T-helper 2 cell treated with Interferon-gamma antibody and Interleukin-4, amounts not matched to agents 5 μg/mL and 100 μg/mL, for 36 hours (primary cell): ENCODE results near the gene CHD1L.
"Not testable (repeated sequence)": the region's sequence is repeated elsewhere in the genome, so short reads cannot be mapped to it uniquely, and the experiment has no call there.

ENCODE experiments used
- DNase-seq: peaks from one replicate; pipeline ENCODE4 v3.0.0; 2021; ENCODE audit warnings: low spot score
- H3K27ac Mint-ChIP-seq: one replicate; pipeline ENCODE4 v1.8.0; 2021; ENCODE audit warnings: mild to moderate bottlenecking, mixed read lengths
- H3K27me3 Mint-ChIP-seq: one replicate; pipeline ENCODE4 v1.8.0; 2021; ENCODE audit warnings: low read depth, mixed read lengths
- H3K36me3 Mint-ChIP-seq: one replicate; pipeline ENCODE4 v1.8.0; 2021; ENCODE audit warnings: low read depth, mixed read lengths
- H3K4me1 Mint-ChIP-seq: one replicate; pipeline ENCODE4 v1.8.0; 2021; ENCODE audit warnings: low read depth, mixed read lengths
- H3K4me3 Mint-ChIP-seq: one replicate; pipeline ENCODE4 v1.8.0; 2022; ENCODE audit warnings: mild to moderate bottlenecking, moderate library complexity, mixed read lengths
- H3K9me3 Mint-ChIP-seq: one replicate; pipeline ENCODE4 v1.8.0; 2021; ENCODE audit warnings: mixed read lengths

The CHD1L gene

DNA sequence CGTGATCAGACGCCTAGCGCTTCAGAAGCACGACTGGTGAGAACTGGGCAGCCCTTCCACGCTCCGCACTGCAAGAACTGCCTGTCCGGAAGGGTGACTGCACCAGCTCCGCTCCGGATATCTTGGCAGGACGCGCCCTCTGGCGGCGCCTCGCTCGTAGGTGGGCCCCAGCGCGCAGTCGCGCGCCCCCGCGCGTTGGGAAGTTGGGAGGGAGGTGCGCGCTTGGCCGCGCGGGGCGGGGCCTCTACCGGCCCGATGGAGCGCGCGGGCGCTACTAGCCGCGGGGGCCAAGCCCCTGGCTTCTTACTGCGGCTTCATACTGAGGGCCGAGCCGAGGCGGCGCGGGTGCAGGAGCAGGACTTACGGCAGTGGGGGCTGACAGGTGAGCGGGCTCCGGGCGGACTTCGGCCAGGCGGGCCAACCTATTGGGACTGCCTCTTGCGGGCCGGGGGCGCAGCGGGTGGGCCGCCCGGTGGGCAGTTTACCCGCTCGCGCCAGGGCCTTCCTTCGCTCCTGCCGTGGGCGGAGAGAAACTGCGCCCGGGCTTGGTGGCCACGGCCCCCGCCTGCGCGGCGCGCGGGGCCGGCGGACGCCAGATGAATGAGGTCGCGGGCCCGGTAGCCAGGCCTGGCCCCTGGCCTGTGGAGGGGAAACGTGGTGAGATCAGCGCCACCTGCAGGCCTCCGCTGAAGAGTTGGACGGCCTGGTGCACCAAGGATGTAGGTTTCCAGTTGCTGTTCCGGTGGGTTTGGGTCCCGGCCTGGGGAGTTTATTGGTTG lies at the start of gene CHD1L:
TSS of gene CHD1L (plus strand) at position 236 of the 779 bp plus-strand sequence. CDS start at position 256, 20 bp downstream.
- Mint-ChIP-seq H3K27me3 (peaks cover 4% of the 10 kb centered on the region), H3K4me3 (peak within 1 kb of the TSS; percentile 90), H3K36me3 (peaks cover 14% of the 10 kb centered on the region), H3K9me3 (no peaks in the 10 kb centered on the region), H3K27ac (peak within 1 kb of the TSS; percentile 84), H3K4me1 (peaks cover 35% of the 10 kb centered on the region)
- peak; percentile 95 for DNase-seq

DNA sequence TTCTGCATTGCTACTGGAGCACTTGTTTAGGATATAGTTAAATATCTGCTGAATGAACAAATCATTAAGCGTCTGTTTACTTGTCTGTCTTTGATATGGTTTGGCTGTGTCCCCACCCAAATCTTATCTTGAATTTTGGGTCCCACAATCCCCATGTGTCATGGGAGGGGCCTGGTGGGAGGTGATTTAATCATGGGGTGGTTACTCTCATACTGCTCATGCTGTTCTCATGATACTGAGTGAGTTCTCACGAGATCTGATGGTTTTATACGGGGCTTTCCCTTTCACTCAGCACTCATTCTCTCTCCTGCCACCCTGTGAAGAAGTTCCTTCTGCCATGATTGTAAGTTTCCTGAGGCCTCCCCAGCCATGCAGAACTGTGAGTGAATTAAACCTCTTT lies 45.2 kb upstream of the CHD1L start:
- not testable (repeated sequence) for H3K4me3 Mint-ChIP-seq, H3K36me3 Mint-ChIP-seq, H3K4me1 Mint-ChIP-seq, H3K9me3 Mint-ChIP-seq, H3K27me3 Mint-ChIP-seq, DNase-seq, H3K27ac Mint-ChIP-seq

DNA sequence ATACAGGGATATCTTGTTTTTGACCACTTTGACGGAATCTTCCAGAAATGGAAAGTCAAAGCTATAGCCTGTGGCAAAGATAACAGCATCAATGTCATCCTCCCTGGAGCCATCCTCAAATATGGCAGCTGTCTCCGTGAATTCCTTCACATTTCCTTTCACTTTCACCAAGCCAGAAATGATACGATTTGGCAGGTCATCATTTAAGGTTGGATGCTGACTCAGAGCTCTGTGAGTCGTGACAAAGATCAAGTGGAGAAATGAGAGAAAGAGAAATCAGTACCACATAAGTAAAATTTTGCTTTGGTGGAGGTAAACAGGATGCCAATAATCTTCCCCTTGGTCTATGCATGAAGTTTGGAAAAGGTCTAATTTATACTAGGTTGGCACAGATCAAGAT lies 41.2 kb upstream of the CHD1L start:
- Mint-ChIP-seq H3K4me3 (no peak overlapping the region), H3K9me3 (no peaks in the 10 kb centered on the region), H3K36me3 (no peaks in the 10 kb centered on the region), H3K27ac (no peak overlapping the region), H3K27me3 (no peaks in the 10 kb centered on the region), H3K4me1 (no peaks in the 10 kb centered on the region)
- no peak for DNase-seq

- Mint-ChIP-seq H3K27ac (no peak overlapping the region), H3K27me3 (no peaks in the 10 kb centered on the region), H3K4me3 (no peak overlapping the region), H3K4me1 (no peaks in the 10 kb centered on the region), H3K36me3 (no peaks in the 10 kb centered on the region), H3K9me3 (no peaks in the 10 kb centered on the region)
- no peak for DNase-seq
These were observed 40.7 kb upstream of the CHD1L start for GRCh38 chr1:147201786-147202185.

DNA sequence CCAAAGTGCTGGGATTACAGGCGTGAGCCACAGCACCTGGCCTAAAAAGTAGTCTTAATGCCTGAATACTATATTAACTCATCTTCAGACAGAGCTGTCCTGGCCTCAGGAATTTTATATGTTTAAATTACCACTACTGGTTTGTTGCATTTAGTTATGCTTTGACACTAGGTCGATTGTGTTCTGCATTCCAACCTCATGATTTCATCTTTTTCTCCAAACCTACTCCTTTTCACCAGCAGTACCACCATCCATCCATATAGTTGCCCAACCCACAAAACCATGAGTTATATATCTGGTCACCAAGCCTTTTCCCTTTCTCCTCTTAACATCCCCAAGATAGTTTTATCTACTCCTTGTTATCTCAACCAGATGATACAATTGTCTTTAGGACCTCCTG lies 39.9 kb upstream of the CHD1L start:
- H3K27me3 Mint-ChIP-seq: no peaks in the 10 kb centered on the region

DNA sequence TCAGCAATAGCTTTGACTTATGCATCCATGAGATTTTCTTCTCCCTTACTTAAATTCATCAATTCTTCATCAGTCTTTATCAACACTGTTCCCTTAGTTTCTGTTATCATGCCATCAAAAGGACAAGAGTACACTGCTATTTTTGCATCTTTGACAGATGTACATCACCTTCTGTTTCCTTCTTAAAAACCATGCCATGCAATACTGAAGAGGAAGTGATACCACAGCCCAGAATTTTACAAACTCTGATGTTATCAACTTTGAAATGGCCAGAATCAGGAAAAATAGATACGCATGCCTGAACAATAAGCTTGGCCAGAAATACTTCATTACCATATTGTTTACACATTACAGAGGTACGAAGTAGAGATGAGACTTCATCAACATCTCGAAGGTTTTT lies 38.4 kb upstream of the CHD1L start:
- Mint-ChIP-seq H3K4me3 (no peak overlapping the region), H3K27ac (no peak overlapping the region), H3K36me3 (no peaks in the 10 kb centered on the region), H3K9me3 (no peaks in the 10 kb centered on the region), H3K4me1 (no peaks in the 10 kb centered on the region), H3K27me3 (no peaks in the 10 kb centered on the region)
- no peak for DNase-seq

More for the DNA sequence above, 39.9 kb upstream of the CHD1L start:
- H3K4me1 Mint-ChIP-seq: no peaks in the 10 kb centered on the region
- H3K9me3 Mint-ChIP-seq: no peaks in the 10 kb centered on the region
- no peak overlapping the region for H3K27ac Mint-ChIP-seq
- no peak overlapping the region for H3K4me3 Mint-ChIP-seq
- no peak for DNase-seq
- H3K36me3 Mint-ChIP-seq: no peaks in the 10 kb centered on the region

DNA sequence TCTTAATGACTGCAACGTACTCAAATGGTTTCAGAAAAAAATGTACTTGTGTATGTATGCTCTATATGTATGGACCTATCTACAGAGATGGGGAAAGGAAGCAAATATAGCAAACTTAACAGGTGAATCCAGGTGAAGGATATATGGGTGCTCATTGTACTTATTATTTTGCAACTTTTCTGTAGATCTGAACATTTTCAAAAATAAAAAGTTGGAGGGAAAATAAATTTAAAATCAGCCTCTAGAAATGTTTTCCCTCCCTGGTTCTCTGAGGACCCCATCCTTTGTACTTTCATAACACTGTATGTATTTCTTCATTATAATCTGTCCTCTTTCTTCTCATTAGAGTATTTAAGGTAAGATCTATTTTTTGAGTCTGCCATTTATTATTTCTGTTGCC lies 35.3 kb upstream of the CHD1L start:
- Mint-ChIP-seq H3K27ac (no peak overlapping the region), H3K27me3 (peaks cover 3% of the 10 kb centered on the region), H3K4me1 (no peaks in the 10 kb centered on the region), H3K9me3 (no peaks in the 10 kb centered on the region), H3K4me3 (no peak overlapping the region), H3K36me3 (no peaks in the 10 kb centered on the region)
- no peak for DNase-seq

GRCh38 chr1:147208619-147209018 lies 33.9 kb upstream of the CHD1L start:
- no peak for DNase-seq
- Mint-ChIP-seq H3K36me3 (no peaks in the 10 kb centered on the region), H3K27me3 (peaks cover 7% of the 10 kb centered on the region), H3K27ac (no peak overlapping the region), H3K9me3 (no peaks in the 10 kb centered on the region), H3K4me3 (no peak overlapping the region), H3K4me1 (no peaks in the 10 kb centered on the region)

- DNase-seq: no peak
- H3K27me3 Mint-ChIP-seq: peaks cover 13% of the 10 kb centered on the region
- H3K27ac Mint-ChIP-seq: no peak overlapping the region
- no peaks in the 10 kb centered on the region for H3K4me1 Mint-ChIP-seq
- H3K9me3 Mint-ChIP-seq: no peaks in the 10 kb centered on the region
- H3K36me3 Mint-ChIP-seq: no peaks in the 10 kb centered on the region
- no peak overlapping the region for H3K4me3 Mint-ChIP-seq
These were observed 32.4 kb upstream of the CHD1L start for GRCh38 chr1:147209825-147210821.

DNA sequence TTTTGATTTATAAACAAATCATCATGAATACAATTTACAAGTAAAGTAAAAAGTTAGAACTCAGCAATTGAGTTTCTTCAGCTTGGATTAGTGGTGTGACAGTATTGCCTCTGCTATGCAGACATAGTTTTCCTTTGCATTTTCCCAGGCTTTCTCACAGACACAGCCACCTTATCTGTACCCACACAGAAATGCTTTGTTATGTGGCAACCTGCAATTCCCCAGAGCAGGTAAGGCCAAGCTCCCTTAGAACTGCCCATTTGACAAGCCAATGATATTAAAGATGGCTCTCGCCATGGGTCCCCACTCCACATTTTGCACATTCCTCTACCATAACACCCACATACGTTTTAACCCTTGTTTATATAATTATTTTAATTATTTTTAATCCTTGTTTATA lies 31.5 kb upstream of the CHD1L start:
- Mint-ChIP-seq H3K27ac (no peak overlapping the region), H3K4me3 (no peak overlapping the region), H3K9me3 (no peaks in the 10 kb centered on the region), H3K4me1 (no peaks in the 10 kb centered on the region), H3K27me3 (peaks cover 13% of the 10 kb centered on the region), H3K36me3 (no peaks in the 10 kb centered on the region)
- DNase-seq: no peak

- H3K27ac Mint-ChIP-seq: no peak overlapping the region
- H3K9me3 Mint-ChIP-seq: no peaks in the 10 kb centered on the region
- no peak overlapping the region for H3K4me3 Mint-ChIP-seq
- DNase-seq: no peak
- H3K27me3 Mint-ChIP-seq: peaks cover 13% of the 10 kb centered on the region
- H3K4me1 Mint-ChIP-seq: no peaks in the 10 kb centered on the region
- H3K36me3 Mint-ChIP-seq: no peaks in the 10 kb centered on the region
These were observed 30.9 kb upstream of the CHD1L start for GRCh38 chr1:147211577-147211976.

GRCh38 chr1:147213271-147213670 lies 29.2 kb upstream of the CHD1L start:
- Mint-ChIP-seq H3K27ac (no peak overlapping the region), H3K27me3 (peaks cover 13% of the 10 kb centered on the region), H3K4me1 (no peaks in the 10 kb centered on the region), H3K4me3 (no peak overlapping the region), H3K9me3 (no peaks in the 10 kb centered on the region), H3K36me3 (no peaks in the 10 kb centered on the region)
- no peak for DNase-seq

DNA sequence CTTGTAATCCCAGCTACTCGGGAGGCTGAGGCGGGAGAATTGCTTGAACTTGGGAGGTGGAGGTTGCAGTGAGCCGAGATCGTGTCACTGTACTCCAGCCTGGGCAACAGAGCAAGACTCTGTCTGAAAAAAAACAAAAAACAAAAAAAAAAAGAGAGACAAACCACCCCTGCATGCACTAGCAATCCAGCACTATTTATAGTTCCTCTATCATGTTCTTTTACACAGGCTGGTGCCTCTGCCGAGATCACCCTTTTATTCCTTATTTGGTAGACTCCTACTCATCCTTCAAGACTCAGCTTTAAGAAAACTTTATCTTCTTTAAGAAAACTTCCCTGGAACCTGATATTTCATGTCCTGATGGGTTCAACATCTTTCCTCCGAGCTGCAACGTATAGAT lies 28.2 kb upstream of the CHD1L start:
- no peaks in the 10 kb centered on the region for H3K36me3 Mint-ChIP-seq

GRCh38 chr1:147214842-147215539 lies 27.5 kb upstream of the CHD1L start:
- no peaks in the 10 kb centered on the region for H3K9me3 Mint-ChIP-seq
- H3K27me3 Mint-ChIP-seq: peaks cover 13% of the 10 kb centered on the region
- H3K27ac Mint-ChIP-seq: no peak overlapping the region
- H3K36me3 Mint-ChIP-seq: no peaks in the 10 kb centered on the region
- H3K4me3 Mint-ChIP-seq: no peak overlapping the region
- DNase-seq: no peak
- no peaks in the 10 kb centered on the region for H3K4me1 Mint-ChIP-seq

More for the DNA sequence above, 28.2 kb upstream of the CHD1L start:
- Mint-ChIP-seq H3K27ac (no peak overlapping the region), H3K9me3 (no peaks in the 10 kb centered on the region), H3K27me3 (peaks cover 13% of the 10 kb centered on the region), H3K4me1 (no peaks in the 10 kb centered on the region), H3K4me3 (no peak overlapping the region)
- DNase-seq: no peak
